Activated CD8-positive, alpha-beta T cell treated with anti-CD3 and anti-CD28 coated beads, Interleukin-2, amount 10 ng/mL, durations not matched to agents 7 days and 5 days (primary cell): ENCODE data around the gene IFNB1. TPM values are rescaled to one million over a fixed set of nuclear protein-coding genes. Genes with fewer than 3 reads are reported as not detected.

Source experiments
- ATAC-seq: fragments of 150-1000 bp; cut with Tn5 transposase; one replicate; pipeline ENCODE4 v1.10.0; 2021; ENCODE audit warnings: moderate library complexity
- CTCF ChIA-PET: fragments of 350-600 bp; sonication (Branson Sonifier 250); formaldehyde crosslinking; loops from one replicate; lab custom pipeline; 2021; ENCODE audit warnings: antibody characterized with exemption; lab: Charles Lee
- POLR2A ChIA-PET: fragments of 350-600 bp; sonication (Branson Sonifier 250); formaldehyde crosslinking; loops from one replicate; lab custom pipeline; 2021; ENCODE audit warnings: antibody characterized with exemption; lab: Charles Lee
- DNase-seq: peaks from one replicate; pipeline ENCODE4 v3.0.0-alpha.2; 2020
- H3K27ac Mint-ChIP-seq: one replicate; pipeline ENCODE4 v1.8.0; 2021; ENCODE audit warnings: mild to moderate bottlenecking, mixed read lengths
- H3K27me3 Mint-ChIP-seq: one replicate; pipeline ENCODE4 v1.8.0; 2021; ENCODE audit warnings: low read depth, mixed read lengths
- H3K36me3 Mint-ChIP-seq: one replicate; pipeline ENCODE4 v1.8.0; 2021; ENCODE audit warnings: low read depth, mixed read lengths
- H3K4me1 Mint-ChIP-seq: one replicate; pipeline ENCODE4 v1.8.0; 2021; ENCODE audit warnings: low read depth, mixed read lengths
- H3K4me3 Mint-ChIP-seq: one replicate; pipeline ENCODE4 v1.8.0; 2021; ENCODE audit warnings: mild to moderate bottlenecking, mixed read lengths
- H3K9me3 Mint-ChIP-seq: one replicate; pipeline ENCODE4 v1.8.0; 2022; ENCODE audit warnings: mixed read lengths; ENCODE audit not compliant: insufficient read depth
- total RNA-seq, 2 experiments: library from RNA; stranded (reverse); gene quantifications; one replicate each; pipeline ENCODE4 v1.2.3, GENCODE V29; 2021

Gene IFNB1
- total RNA-seq, 2 experiments from 2014 or later, result not detected

GRCh38 chr9:21070906-21071305, 6.8 kb downstream of the IFNB1 start:
- no peak for ATAC-seq
- H3K9me3 Mint-ChIP-seq, result no peaks in the 10 kb centered on the region
- no peak overlapping the region for H3K27ac Mint-ChIP-seq
- no peaks in the 10 kb centered on the region for H3K4me1 Mint-ChIP-seq
- ChIA-PET CTCF (interaction anchor here (1.0 to 1.6 kb wide), 2 partner anchors 11 to 26 kb away, joined by 3 read pairs; no protein-coding TSS in a partner anchor), POLR2A (no interaction called here)
- no peaks in the 10 kb centered on the region for H3K36me3 Mint-ChIP-seq
- H3K27me3 Mint-ChIP-seq, result peaks cover 10% of the 10 kb centered on the region
- DNase-seq, result no peak
- no peak overlapping the region for H3K4me3 Mint-ChIP-seq

GRCh38 chr9:21070171-21070571, 7.6 kb downstream of the IFNB1 start:
- Mint-ChIP-seq H3K4me3 (no peak overlapping the region), H3K9me3 (no peaks in the 10 kb centered on the region), H3K27me3 (peaks cover 7% of the 10 kb centered on the region), H3K36me3 (no peaks in the 10 kb centered on the region), H3K4me1 (no peaks in the 10 kb centered on the region), H3K27ac (no peak overlapping the region)
- CTCF ChIA-PET, result interaction anchor here (1.1 to 1.6 kb wide), 3 partner anchors 9 to 10 kb away, joined by 3 to 4 read pairs (median 3); no protein-coding TSS in a partner anchor
- ATAC-seq, result no peak
- POLR2A ChIA-PET, result no interaction called here
- no peak for DNase-seq

GRCh38 chr9:21060919-21061561, 16.7 kb downstream of the IFNB1 start:
- Mint-ChIP-seq H3K4me1 (peaks cover 23% of the 10 kb centered on the region), H3K9me3 (peaks cover 7% of the 10 kb centered on the region), H3K27ac (peak overlapping the region; percentile 79), H3K4me3 (peak overlapping the region; percentile 12), H3K27me3 (no peaks in the 10 kb centered on the region), H3K36me3 (peaks cover 7% of the 10 kb centered on the region)
- CTCF ChIA-PET, result interaction anchor here (1.2 to 4.1 kb wide), 3 partner anchors 9 to 50 kb away, joined by 3 to 27 read pairs (median 9); partner anchors contain the start of gene IFNB1
- POLR2A ChIA-PET, result interaction anchor here (0.6 to 1.0 kb wide), 3 partner anchors 30 to 741 kb away, joined by 3 to 4 read pairs (median 3); no protein-coding TSS in a partner anchor
- DNase-seq (peak; percentile 60), ATAC-seq (peak; percentile 76)

- Mint-ChIP-seq H3K4me3 (no peak overlapping the region), H3K27ac (no peak overlapping the region), H3K9me3 (peaks cover 7% of the 10 kb centered on the region), H3K4me1 (peaks cover 22% of the 10 kb centered on the region), H3K27me3 (no peaks in the 10 kb centered on the region), H3K36me3 (peaks cover 11% of the 10 kb centered on the region)
- DNase-seq, result no peak
- ChIA-PET POLR2A (no interaction called here), CTCF (interaction anchor here (1.4 kb wide), 1 partner anchor 22 kb away, joined by 3 read pairs; no protein-coding TSS in a partner anchor)
- no peak for ATAC-seq
These were observed 20.8 kb downstream of the IFNB1 start for GRCh38 chr9:21056931-21057330.

- ChIA-PET POLR2A (no interaction called here), CTCF (interaction anchor here (1.3 kb wide), 1 partner anchor 25 kb away, joined by 3 read pairs; no protein-coding TSS in a partner anchor)
- peaks cover 4% of the 10 kb centered on the region for H3K36me3 Mint-ChIP-seq
- no peaks in the 10 kb centered on the region for H3K4me1 Mint-ChIP-seq
- peaks cover 2% of the 10 kb centered on the region for H3K27me3 Mint-ChIP-seq
- H3K4me3 Mint-ChIP-seq, result no peak overlapping the region
- DNase-seq, result no peak
- peaks cover 2% of the 10 kb centered on the region for H3K9me3 Mint-ChIP-seq
- no peak for ATAC-seq
- no peak overlapping the region for H3K27ac Mint-ChIP-seq
These were observed 23.9 kb downstream of the IFNB1 start for GRCh38 chr9:21053851-21054250.

- ChIA-PET CTCF (no interaction called here), POLR2A (interaction anchor here (1.3 kb wide), 1 partner anchor 16 kb away, joined by 3 read pairs; the partner anchor contains the start of gene HACD4)
- Mint-ChIP-seq H3K27me3 (peaks cover 2% of the 10 kb centered on the region), H3K27ac (no peak overlapping the region), H3K36me3 (no peaks in the 10 kb centered on the region), H3K4me3 (no peak overlapping the region), H3K9me3 (no peaks in the 10 kb centered on the region), H3K4me1 (peaks cover 8% of the 10 kb centered on the region)
- ATAC-seq (no peak), DNase-seq (no peak)
These were observed 30.5 kb downstream of the IFNB1 start for GRCh38 chr9:21047281-21047691.

GRCh38 chr9:21043841-21044240, 33.9 kb downstream of the IFNB1 start:
- Mint-ChIP-seq H3K36me3 (no peaks in the 10 kb centered on the region), H3K27me3 (no peaks in the 10 kb centered on the region), H3K4me3 (no peak overlapping the region), H3K4me1 (peaks cover 18% of the 10 kb centered on the region), H3K27ac (no peak overlapping the region), H3K9me3 (no peaks in the 10 kb centered on the region)
- ChIA-PET CTCF (no interaction called here), POLR2A (no interaction called here)
- ATAC-seq (no peak), DNase-seq (no peak)

GRCh38 chr9:21042466-21042865, 35.3 kb downstream of the IFNB1 start:
- POLR2A ChIA-PET, result no interaction called here

GRCh38 chr9:21039302-21039701, 38.4 kb downstream of the IFNB1 start:
- DNase-seq, result no peak
- Mint-ChIP-seq H3K27me3 (no peaks in the 10 kb centered on the region), H3K27ac (peak overlapping the region; percentile 71), H3K36me3 (peaks cover 3% of the 10 kb centered on the region), H3K4me1 (peaks cover 12% of the 10 kb centered on the region), H3K9me3 (no peaks in the 10 kb centered on the region), H3K4me3 (no peak overlapping the region)
- CTCF ChIA-PET, result interaction anchor here (0.8 to 1.0 kb wide), 2 partner anchors 9 to 39 kb away, joined by 4 to 7 read pairs; no protein-coding TSS in a partner anchor
- ATAC-seq, result no peak
- POLR2A ChIA-PET, result interaction anchor here (1.5 kb wide), 1 partner anchor 8 kb away, joined by 8 read pairs; the partner anchor contains the start of gene HACD4

More at GRCh38 chr9:21042466-21042865, 35.3 kb downstream of the IFNB1 start:
- ATAC-seq, result no peak
- DNase-seq, result no peak
- CTCF ChIA-PET, result no interaction called here
- no peaks in the 10 kb centered on the region for H3K9me3 Mint-ChIP-seq
- H3K4me3 Mint-ChIP-seq, result no peak overlapping the region
- H3K4me1 Mint-ChIP-seq, result peaks cover 18% of the 10 kb centered on the region
- no peaks in the 10 kb centered on the region for H3K27me3 Mint-ChIP-seq
- no peak overlapping the region for H3K27ac Mint-ChIP-seq
- H3K36me3 Mint-ChIP-seq, result no peaks in the 10 kb centered on the region

GRCh38 chr9:21037278-21037677, 40.5 kb downstream of the IFNB1 start:
- Mint-ChIP-seq H3K4me3 (no peak overlapping the region), H3K27me3 (no peaks in the 10 kb centered on the region), H3K36me3 (peaks cover 15% of the 10 kb centered on the region), H3K9me3 (no peaks in the 10 kb centered on the region), H3K4me1 (peaks cover 20% of the 10 kb centered on the region), H3K27ac (no peak overlapping the region)
- DNase-seq (no peak), ATAC-seq (no peak)
- CTCF ChIA-PET, result interaction anchor here (1.4 kb wide), 1 partner anchor 73 kb away, joined by 3 read pairs; no protein-coding TSS in a partner anchor
- POLR2A ChIA-PET, result no interaction called here

GRCh38 chr9:21031808-21032183, 45.9 kb downstream of the IFNB1 start:
- Mint-ChIP-seq H3K9me3 (no peaks in the 10 kb centered on the region), H3K4me1 (peaks cover 21% of the 10 kb centered on the region), H3K4me3 (peak overlapping the region; percentile 70), H3K36me3 (peaks cover 25% of the 10 kb centered on the region), H3K27ac (peak overlapping the region; percentile 82), H3K27me3 (no peaks in the 10 kb centered on the region)
- CTCF ChIA-PET, result interaction anchor here (1.1 to 2.2 kb wide), 4 partner anchors 21 to 64 kb away, joined by 3 to 10 read pairs (median 4); partner anchors contain the start of gene IFNB1
- no peak for DNase-seq
- no peak for ATAC-seq
- POLR2A ChIA-PET, result interaction anchor here (1.1 to 2.1 kb wide), 6 partner anchors 8 to 65 kb away, joined by 3 to 9 read pairs (median 5); no protein-coding TSS in a partner anchor
